DLD1 (cell line): ENCODE measurements around the gene FMN2.
"Not testable (repeated sequence)": the region's sequence is repeated elsewhere in the genome, so short reads cannot be mapped to it uniquely, and the experiment has no call there.

Experiments used
- in situ Hi-C: cut with HindIII; loops from 2 replicates; pipeline ENCODE4 v1.10.0; 2017; ENCODE audit warnings: low sequenced_read_pairs

FMN2 gene

DNA sequence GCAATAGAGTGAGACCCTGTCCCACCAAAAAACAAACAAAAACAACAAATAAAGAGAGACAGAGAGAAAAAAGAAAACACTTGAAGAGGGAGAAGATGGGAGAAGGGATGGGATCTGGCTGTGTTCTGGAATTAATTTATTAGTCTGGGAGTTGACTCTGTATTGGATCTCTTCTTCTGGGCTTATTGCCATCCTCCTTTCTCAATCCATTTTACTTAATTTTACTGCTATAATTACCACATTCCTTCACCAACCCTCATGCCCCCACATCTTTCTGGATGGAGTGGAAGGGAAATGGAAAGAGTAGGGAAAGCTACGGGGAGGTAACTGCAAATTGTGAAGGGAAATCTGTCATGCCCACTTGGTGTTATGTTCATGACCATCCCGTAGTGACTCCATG, 42.9 kb downstream of the FMN2 start:
- in situ Hi-C loops: no loop called here

DNA sequence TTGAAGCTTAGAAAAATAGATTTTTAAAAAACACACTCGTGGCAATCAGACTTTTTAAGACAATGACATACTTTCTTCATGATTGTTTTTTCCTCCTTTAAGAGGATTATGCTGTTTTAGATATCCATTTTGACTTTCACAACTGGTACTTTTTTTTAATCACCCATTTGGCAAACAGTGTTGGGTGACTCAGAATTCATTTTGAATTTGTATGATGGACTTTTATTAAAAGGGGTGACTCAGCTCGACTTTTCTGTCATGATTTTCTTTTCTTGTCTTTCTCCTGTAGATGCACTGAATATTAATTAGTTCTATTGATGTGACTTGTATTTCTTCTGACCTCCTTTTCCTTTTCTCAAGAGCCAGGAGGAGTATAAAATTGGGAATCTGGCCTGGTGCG, 44.7 kb downstream of the FMN2 start:
- in situ Hi-C loops: no loop called here

DNA sequence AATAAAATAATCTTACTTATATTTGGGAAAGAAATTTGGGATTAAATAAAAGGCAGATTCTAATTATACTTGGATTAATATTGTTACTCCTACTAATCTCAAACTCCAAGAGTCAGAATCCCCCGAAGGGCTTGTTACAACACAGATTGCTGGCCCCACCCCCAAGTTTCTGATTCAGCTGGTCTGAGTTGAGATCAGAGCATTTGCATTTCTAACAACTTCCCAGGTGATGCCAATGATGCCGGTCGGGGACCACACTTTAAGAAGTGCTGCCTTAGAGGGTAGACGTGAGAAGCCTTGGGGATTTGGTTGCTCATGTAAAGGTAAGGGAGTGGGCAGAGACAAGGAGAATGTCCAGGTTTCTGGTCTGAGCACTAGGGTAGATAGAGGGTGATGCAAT, 47.2 kb downstream of the FMN2 start:
- in situ Hi-C loops: no loop called here

DNA sequence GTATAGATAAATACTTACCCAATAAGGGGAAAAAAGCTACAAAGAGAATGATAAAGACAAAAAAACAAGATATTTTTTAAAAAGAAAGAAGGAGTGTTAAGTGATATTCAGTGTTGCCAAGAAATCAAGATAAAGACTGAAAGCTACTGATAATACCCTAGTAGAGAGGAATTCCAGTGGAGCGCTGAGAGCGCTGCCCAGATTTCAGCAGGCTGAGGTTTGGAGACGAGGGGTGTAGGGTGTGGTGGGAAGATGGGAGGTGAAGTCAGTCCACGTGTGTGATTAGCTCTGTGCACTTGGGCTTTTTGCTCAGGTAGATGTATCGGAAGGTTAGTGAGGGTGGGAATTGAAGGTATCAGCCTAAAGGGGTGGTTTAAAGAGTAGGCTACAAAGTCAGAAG, 47.8 kb downstream of the FMN2 start:
- in situ Hi-C loops: no loop called here

DNA sequence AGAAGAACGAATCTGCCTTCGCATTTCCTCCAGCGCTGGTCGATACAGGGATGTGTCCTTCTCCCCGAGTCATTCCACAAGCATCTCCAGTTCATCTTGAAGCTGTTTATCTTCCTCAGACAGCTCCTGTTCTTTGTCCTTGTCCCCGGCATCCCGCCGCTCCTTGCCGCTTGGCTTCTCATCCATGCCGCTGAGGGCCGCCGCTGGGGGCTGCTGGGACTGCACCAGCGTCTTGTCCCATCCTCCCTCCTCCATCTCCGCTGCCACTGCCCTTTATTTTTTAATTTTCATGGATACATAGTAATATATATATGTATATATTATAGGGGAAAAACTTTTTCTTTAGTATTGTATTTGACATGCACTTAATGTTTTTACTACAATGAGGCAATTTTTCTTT, 53.4 kb downstream of the FMN2 start:
- in situ Hi-C loops: no loop called here

DNA sequence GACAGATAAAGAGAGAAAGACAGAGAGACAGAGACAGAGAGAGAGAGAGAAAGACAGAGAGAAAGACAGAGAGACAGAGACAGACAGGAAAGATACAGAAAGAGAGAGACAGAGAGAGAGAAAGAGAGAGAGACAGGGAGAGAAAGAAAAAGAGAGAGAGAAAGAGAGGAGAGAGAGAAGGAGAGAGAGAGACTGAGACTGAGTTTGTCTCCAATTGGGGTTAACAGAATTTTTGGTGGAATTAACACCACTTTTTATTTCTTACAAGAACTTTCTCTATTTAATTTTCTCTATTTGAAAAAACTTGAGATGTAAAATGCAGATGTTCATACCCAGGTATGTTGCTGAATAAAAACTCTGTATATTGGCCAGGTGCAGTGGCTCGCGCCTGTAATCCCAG, 56.6 kb downstream of the FMN2 start:
- in situ Hi-C loops: no loop called here

DNA sequence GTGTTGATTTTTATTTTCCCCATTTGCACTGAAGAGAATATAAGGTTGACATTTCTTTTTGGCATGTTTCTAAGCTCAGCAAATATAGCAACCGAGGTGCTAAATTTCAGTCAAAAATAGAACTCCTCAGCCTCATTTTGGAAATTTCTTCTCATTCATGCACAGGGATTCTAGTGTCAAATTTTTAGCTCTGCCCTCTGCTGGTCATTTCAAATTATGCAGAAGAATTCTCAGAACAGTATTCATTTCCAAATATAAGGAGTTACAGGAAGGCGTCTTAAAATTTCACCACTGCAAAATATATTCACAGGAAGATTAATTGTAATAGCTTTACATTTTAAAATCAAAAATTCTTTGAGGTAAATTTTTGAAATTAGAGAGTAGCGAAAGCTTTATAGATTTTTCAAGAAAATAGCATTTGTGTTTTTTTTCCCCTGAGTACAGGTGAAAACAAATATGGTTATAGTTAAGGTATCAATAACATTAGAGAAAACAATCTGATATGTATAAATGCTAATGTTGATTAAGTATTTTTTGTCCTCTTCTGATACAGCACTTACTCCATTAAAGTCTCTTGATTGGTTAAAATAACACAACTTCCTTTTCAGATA, 57.9 kb downstream of the FMN2 start:
- in situ Hi-C loops: loop anchor here (10.0 kb wide), 1 partner anchor 125 kb away; no protein-coding TSS in a partner anchor

DNA sequence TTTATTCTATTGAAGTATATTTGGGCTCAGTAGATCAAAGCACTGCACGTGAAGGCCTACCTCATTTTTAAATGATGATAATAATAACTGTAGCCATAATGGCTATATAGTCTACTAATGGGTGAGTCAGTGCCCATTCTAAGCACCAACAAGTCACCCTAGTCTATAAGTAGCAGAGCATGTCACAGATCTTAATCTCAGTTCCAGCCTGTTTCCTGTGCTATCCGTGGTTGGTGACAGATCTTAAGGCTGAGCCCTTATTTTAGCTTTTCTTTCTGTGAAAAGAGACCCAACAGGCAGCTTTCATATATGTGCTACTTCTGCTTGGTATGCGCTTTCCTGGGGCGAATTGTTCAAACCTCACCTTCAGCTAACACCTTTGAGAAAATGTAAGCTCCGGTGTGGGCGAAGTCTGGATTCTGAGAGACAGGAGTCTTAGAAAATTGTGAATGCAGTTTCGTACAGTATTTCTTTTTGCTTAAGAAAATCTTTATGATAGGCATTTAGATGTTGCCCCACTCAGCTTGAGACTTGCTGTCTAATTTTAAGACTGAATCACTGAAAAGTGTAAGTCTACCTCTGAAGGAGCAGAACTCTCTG, 59.6 kb downstream of the FMN2 start:
- in situ Hi-C loops: loop anchor here (10.0 kb wide), 1 partner anchor 126 kb away; no protein-coding TSS in a partner anchor

DNA sequence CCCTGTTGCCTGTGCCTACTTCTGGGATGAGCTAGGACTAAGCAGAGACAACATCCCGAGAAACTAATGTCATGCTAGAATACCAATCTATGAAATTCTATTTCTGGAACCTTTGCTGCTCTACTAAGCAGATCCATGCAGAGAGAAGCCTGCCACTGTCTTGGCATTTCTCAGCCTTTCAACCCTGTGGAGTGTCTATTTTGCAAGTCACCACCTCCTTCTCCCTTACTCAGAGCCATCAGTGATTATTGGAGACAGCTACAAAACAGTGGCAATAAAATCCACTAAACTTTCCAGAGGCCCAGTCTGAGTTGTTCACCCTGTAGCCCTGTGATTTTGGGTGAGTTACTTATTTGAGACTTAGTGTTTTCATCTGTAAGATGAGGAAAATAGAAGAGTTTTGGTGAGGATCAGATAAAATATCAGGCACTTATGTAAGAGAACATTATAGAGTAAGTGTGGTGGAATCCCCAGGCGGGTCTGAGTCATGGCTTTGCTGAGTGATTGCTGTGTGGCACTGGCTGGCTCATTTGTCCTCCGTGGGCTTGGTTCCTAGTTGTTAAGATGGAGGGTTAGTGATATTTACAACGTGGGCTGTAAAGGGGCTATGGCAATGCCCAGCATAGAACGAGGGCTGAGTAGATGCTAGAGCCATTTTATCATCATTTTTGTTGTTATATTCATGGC, 61.1 kb downstream of the FMN2 start:
- in situ Hi-C loops: loop anchor here (10.0 kb wide), 1 partner anchor 128 kb away; no protein-coding TSS in a partner anchor

DNA sequence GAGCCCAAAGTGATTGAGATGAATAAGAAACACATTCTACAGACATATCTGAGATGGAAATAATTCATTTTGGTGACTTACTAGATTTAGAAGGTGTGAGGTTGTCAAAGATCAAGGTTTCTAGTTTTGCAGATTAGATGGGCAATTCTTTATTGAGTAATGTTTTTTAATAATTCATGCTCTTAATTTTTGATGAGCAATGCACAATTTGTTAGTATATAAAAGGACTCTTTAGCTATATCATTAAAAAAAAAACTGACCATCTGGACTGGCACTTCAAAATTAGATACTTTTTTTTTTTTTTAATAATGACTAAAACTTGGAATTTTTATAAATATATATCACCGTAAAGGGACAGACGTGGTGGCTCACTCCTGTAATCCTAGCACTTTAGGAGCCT, 63.9 kb downstream of the FMN2 start:
- in situ Hi-C loops: loop anchor here (10.0 kb wide), 1 partner anchor 131 kb away; no protein-coding TSS in a partner anchor

DNA sequence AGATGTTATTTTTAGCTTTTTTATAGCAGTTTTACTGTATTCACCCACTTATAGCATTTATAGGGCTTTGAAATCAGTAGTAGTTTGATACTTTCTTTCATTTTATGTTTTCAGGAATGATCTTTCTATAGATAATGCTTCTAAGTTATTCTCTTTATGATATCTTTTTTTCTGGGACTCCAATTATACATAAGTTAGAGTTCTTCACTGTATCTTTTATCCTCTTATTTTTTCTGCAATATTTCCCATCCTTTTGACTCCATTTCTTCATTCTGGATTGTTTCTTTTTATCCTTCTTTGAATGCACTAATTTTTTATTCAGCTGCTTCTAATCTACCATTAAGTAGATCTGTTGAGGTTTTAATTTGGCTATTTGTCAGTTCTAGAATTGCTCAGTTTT, 73.1 kb downstream of the FMN2 start:
- in situ Hi-C loops: no loop called here

DNA sequence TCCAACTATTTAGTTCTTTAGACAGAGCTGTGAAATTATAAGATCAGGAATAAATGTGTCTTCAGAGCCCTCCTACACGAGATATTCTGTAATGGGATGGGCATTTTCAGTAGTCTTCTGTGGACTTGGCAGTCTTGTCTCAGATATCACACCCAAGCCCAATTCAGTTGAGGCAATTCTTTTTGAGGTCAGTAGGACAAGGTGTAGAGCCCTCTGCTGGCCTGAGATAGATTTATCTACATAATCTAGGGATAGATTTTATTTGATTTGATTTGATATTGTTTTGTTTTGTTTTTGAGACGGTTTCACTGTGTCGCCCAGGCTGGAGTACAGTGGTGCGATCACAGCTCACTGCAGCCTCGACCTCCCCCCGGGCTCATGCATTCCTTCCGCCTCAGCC, 77.5 kb downstream of the FMN2 start:
- in situ Hi-C loops: no loop called here

DNA sequence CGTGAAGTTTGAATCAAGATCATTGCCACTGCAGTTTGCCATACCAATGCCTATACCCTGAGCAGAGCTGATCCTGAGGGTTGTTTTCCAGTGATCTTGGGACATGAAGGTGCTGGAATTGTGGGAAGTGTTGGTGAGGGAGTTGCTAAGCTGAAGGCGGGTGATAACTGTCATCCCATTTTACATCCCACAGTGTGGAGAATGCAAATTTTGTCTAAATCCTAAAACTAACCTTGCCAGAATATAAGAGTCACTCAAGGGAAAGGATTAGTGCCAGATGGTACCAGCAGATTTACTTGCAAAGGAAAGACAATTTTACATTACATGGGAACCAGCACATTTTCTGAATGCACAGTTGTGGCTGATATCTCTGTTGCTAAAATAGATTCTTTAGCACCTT, 78.6 kb downstream of the FMN2 start:
- in situ Hi-C loops: no loop called here

DNA sequence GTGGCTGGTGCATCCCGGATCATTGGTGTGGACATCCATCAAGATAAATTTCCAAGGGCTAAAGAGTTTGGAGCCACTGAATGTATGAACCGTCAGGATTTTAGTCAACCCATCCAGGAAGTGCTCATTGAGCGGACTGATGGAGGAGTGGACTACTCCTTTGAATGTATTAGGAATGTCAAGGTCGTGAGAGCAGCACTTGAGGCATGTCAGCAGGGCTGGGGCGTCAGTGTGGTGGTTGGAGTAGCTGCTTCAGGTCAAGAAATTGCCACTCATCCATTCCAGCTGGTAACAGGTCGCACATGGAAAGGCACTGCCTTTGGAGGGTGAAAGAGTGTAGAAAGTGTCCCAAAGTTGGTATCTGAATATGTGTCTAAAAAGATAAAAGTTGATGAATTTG, 79.1 kb downstream of the FMN2 start:
- in situ Hi-C loops: no loop called here

DNA sequence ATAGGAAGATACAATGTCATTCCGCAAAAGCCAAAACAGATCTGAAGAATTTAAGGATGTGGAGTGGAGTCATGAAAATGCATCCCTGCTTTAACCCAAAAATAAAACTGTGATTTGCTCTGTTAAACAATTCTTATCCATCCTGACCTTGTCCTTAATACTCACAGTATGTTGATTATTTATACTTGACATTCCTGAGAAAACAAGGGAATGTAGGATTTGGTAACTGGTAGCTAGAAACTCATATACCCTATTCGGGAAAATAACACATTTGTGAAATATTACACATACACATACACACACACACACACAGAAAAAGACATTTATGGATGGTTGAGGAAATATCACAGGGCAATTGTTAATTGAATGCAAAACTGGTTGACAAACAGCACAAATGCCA, 80.2 kb downstream of the FMN2 start:
- in situ Hi-C loops: no loop called here

DNA sequence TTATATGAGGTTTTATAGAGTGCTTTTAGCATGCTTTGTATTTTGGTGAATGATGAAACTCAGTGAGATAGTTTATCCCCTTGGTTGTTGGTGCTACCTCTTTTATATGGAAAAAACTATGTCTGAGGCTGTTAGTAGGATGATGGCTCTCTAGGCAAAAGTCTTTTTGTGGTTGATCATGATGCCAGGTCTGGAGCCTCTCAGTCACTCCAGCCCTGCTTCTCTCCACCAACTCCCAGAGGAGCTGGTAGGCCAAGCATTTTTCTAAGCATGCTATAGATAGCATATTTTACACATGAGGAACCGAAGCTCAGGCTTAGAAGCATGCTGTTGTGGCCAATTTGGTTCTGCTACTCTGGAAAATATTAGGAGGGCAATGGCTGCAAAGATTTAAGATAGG, 82.2 kb downstream of the FMN2 start:
- in situ Hi-C loops: no loop called here

DNA sequence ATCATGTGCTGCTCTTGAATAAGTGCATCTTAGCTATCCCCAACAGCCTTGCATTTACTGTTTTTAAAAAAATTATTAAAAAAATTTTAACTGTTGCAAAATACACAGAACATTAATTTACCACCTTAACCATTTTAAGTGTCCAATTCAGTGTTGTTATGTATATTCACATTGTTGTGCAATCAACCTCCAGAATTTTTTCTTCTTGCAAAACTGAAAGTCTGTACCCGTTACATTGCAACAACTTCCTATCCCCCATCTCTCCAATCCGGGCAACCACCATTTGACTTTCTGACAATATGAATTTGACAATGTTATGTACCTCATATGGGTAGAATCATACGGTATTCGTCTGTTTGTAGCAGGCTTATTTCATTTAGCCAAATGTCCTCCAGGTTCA, 83.1 kb downstream of the FMN2 start:
- in situ Hi-C loops: no loop called here

DNA sequence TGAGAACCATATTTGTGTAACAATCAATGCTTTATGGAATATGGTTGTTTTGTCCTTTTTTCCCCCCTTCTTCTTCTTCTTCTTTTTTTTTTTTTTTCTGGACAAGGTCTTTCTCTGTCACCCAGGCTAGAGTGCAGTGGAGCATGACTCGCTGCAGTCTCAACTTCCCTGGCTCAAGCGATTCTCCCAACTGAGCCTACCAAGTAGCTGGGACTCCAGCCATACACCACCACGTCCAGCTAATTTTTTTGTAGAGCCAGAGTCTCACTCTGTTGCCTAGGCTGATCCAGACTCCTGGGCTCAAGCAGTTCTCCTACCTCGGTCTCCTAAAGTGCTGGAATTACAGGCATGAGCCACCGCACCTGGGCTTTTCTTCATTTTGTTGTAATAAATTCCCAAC, 86.7 kb downstream of the FMN2 start:
- in situ Hi-C loops: no loop called here

DNA sequence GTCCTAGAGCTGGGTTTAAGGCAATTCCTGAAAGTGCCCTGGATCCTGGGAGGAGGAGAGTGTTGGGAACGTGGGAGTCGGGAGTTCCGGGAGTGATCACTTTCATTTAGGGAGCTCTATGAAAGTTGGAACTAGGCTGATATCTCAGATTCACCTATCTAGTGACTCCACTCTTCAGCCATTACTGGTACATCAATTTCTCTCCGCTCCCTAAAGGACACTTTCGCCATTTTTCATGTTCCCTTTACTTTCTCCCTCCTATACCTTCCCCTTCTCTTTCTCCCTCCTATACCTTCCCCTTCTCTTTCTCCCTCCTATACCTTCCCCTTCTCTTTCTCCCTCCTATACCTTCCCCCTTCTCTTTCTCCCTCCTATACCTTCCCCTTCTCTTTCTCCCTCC, 93.0 kb downstream of the FMN2 start:
- in situ Hi-C loops: not testable (repeated sequence)

DNA sequence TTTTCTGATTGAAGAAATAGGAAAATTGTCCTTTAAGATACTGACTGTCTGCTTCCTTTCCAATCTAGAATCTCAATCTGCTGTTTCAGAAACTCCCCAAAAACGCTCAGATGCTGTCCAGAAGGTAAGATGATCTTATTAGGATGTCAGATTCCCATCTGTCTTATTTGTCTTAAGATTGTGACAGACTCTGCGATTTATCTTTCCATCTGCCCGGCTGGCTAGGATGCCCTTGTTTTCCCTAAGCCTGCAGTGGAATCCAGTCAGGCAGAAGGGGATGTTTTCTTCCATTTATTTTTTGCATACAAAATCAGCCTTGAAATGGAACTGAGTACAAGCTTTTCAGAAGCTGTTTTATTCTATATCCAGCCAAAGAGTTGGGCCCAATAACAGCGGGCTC, 96.5 kb downstream of the FMN2 start:
- in situ Hi-C loops: no loop called here

DNA sequence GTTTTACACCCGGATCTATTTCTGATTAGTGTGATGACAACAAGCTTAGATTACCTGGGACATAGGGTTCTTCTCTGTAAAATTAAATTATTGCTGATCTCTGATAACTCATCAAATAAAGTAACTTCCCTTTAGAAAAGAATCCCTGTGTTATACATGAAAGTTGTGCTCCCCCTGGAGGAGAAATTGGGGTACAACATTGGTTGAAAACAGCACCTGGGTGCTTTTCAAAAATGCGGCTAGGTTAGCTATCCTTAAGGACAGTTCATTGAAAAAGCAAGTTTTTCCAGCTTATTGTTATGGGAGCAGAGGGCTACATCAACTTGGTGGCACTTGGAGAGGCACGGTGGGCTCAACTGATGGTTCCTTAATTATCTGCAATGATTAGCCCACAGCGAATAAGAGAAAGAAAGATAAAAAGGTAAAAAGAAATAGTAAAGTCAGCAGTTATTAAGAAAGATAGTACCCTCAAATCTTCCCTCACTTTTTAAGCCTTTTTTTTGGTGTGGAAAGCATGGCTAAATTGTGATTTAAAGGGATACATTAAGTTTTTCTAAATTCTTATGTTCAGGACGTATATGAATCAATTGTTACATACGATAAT, 97.8 kb downstream of the FMN2 start:
- in situ Hi-C loops: no loop called here

DNA sequence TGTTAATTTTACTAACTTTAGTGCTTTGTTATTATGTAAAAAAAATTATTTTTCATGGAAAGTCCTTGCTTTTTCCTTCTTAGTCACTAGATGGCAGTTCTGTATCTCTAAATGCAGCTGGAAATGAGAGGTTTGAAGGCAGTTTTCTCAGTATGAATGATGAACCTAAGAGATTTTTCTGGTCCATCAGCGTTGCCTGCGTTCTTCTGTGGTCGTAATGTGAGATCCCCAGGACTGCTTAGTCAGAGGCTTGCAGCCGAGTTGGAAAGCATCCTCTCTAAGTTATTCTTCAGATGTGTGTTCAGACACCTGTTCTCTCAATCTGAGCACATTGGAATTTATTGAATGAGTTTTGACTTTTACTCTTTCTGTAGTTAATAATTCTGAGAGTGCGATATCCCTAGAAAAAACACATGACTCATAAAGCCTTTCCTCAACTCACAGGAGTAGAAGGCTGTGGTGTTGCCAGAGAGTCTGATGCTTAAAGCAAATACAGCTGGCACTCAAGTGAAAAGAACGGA, 99.3 kb downstream of the FMN2 start:
- in situ Hi-C loops: no loop called here
